ENCODE results near the gene BRD7. TPM values are rescaled to one million over a fixed set of nuclear protein-coding genes. Genes with fewer than 3 reads are reported as not detected.

The BRD7 gene
- total and polyA plus RNA-seq, 2 donors (not counting 3 experiments of a cell fraction or from before 2014, with no cell fraction given) = 17.1 to 69.1 TPM

- no peak for DNase-seq (ENCODE audit: low read depth, low spot score)
- Histone ChIP-seq H4K20me1 (replicated peaks; ENCODE audit: control insufficient read depth, extremely low read depth, insufficient read depth, low read length) (no peaks in the 10 kb centered on the region), H3K9ac (replicated peaks; ENCODE audit: extremely low read depth, insufficient read depth, low read length) (no peak overlapping the region), H3K9me1 (replicated peaks; ENCODE audit: control insufficient read depth, extremely low read depth, insufficient read depth, low read length) (no peaks in the 10 kb centered on the region), H3K27ac (ENCODE audit: insufficient read depth, low read depth, low read length) (no peak overlapping the region), H3K4me1 (ENCODE audit: control insufficient read depth, extremely low read depth, insufficient read depth, low read length) (no peaks in the 10 kb centered on the region), H3K27me3 (ENCODE audit: control insufficient read depth in 2 of 2, insufficient read depth in 2 of 2, low read length in 2 of 2) (no peaks in the 10 kb centered on the region), H2AFZ (ENCODE audit: low read depth, low read length) (no peak overlapping the region), H3K4me3 (replicated peaks in 1 of 3; ENCODE audit: insufficient read depth in 1 of 3, low read depth in 1 of 3, low read length in 3 of 3) (no peak overlapping the region), H3K79me2 (ENCODE audit: control insufficient read depth, insufficient read depth, low read length) (no peaks in the 10 kb centered on the region), H3K9me3 (replicated peaks; ENCODE audit: control insufficient read depth, insufficient read depth, low read length) (no peaks in the 10 kb centered on the region), H3K4me2 (ENCODE audit: insufficient read depth, low read length) (no peak overlapping the region), H3K36me3 (ENCODE audit: control insufficient read depth in 2 of 2, extremely low read depth in 1 of 2, insufficient read depth in 2 of 2, low read length in 2 of 2) (no peaks in the 10 kb centered on the region)
- ChIA-PET CTCF (no interaction called here), POLR2A (no interaction called here)
- dilution Hi-C loops (cut with MboI; ENCODE audit: extremely low pct_ligation_motif_present, low sequenced_read_pairs) = no loop called here
- no TSS peak for BruUV-seq (replicated peaks)
- no peak for FAIRE-seq
- intact Hi-C loops (cut with micrococcal nuclease) = no loop called here
- TF ChIP-seq FOS (IDR thresholded peaks at IDR 0.05; ENCODE audit: borderline replicate concordance, insufficient read depth, low read length) (no peak), POLR2A (IDR thresholded peaks at IDR 0.05; ENCODE audit: low read depth, low read length) (no peak), POLR2AphosphoS5 (IDR thresholded peaks at IDR 0.05; ENCODE audit: insufficient read depth, low read depth, low read length) (no peak), GATA2 (IDR thresholded peaks at IDR 0.05; ENCODE audit: insufficient read depth, insufficient read length, low read depth, low read length) (no peak), CTCF (IDR thresholded peaks at IDR 0.05; ENCODE audit: extremely low read depth in 1 of 2, insufficient read depth in 1 of 2, low read depth in 1 of 2, low read length in 2 of 2) (no peak), MAX (IDR thresholded peaks at IDR 0.05; ENCODE audit: insufficient read depth, insufficient read length) (no peak), JUN (IDR thresholded peaks at IDR 0.05; ENCODE audit: borderline replicate concordance, insufficient read depth, insufficient read length, low read depth) (no peak), EZH2 (IDR thresholded peaks at IDR 0.05; ENCODE audit: borderline replicate concordance, low read depth, low read length, severe bottlenecking) (no peak), MYC (IDR thresholded peaks at IDR 0.05; ENCODE audit: low read depth, low read length) (no peak)
These were observed 87.3 kb downstream of the BRD7 start for GRCh38 chr16:50281391-50282009.
